Common myeloid progenitor, CD34-positive (primary cell): Measurements from ENCODE around the gene CEACAM16.

Source experiments
- CTCF ChIA-PET: fragments of 350-600 bp; sonication (Branson Sonifier 250); formaldehyde crosslinking; loops from one replicate; lab custom pipeline; 2021; ENCODE audit warnings: antibody characterized with exemption; lab: Charles Lee
- POLR2A ChIA-PET: fragments of 350-600 bp; sonication (Branson Sonifier 250); formaldehyde crosslinking; loops from one replicate; lab custom pipeline; 2021; ENCODE audit warnings: antibody characterized with exemption; lab: Charles Lee
- DNase-seq, 3 donors: peaks; one replicate each; pipeline versions ENCODE4 v3.0.0 to v3.0.0-alpha.2; 2013
- H3K27ac ChIP-seq, 2 experiments: 1 replicate in 1 of 2; 2 replicates in 1 of 2; pipeline ENCODE4 v1.7.0; 2013; ENCODE audit warnings: inconsistent platforms in 2 of 2, low read length in 2 of 2, mild to moderate bottlenecking in 2 of 2, low read depth in 1 of 2, moderate library complexity in 1 of 2; ENCODE audit not compliant: severe bottlenecking in 2 of 2, insufficient read depth in 1 of 2, poor library complexity in 1 of 2
- H3K27me3 ChIP-seq, 5 experiments: replicated peaks in 2 of 5; 1 replicate in 3 of 5; 2 replicates in 2 of 5; pipeline versions ENCODE4 v1.6.1 to v1.7.0; 2013; ENCODE audit warnings: low read length in 4 of 5, mild to moderate bottlenecking in 2 of 5, moderate library complexity in 2 of 5, inconsistent platforms in 1 of 5; ENCODE audit not compliant: insufficient read depth in 5 of 5, control insufficient read depth in 4 of 5
- H3K36me3 ChIP-seq, 4 experiments: 1 replicate in 2 of 4; 2 replicates in 2 of 4; pipeline versions ENCODE4 v1.6.1 to v1.7.0; 2013; ENCODE audit warnings: low read length in 3 of 4, control low read depth in 1 of 4, mild to moderate bottlenecking in 1 of 4; ENCODE audit not compliant: control insufficient read depth in 4 of 4, insufficient read depth in 4 of 4
- H3K4me1 ChIP-seq, 4 experiments: 1 replicate in 3 of 4; 2 replicates in 1 of 4; pipeline versions ENCODE4 v1.6.1 to v1.7.1; 2013; ENCODE audit warnings: low read length in 3 of 4, mild to moderate bottlenecking in 3 of 4, control low read depth in 1 of 4, inconsistent platforms in 1 of 4, moderate library complexity in 1 of 4; ENCODE audit not compliant: control insufficient read depth in 4 of 4, insufficient read depth in 4 of 4; ENCODE audit errors: control extremely low read depth in 1 of 4
- H3K4me3 ChIP-seq, 7 experiments: 1 replicate in 4 of 7; 2 replicates in 3 of 7; pipeline versions ENCODE4 v1.5.1 to v1.7.0; 2013; ENCODE audit warnings: mild to moderate bottlenecking in 7 of 7, low read length in 6 of 7, moderate library complexity in 6 of 7, inconsistent platforms in 2 of 7, low read depth in 2 of 7, control low read depth in 1 of 7; ENCODE audit not compliant: insufficient read depth in 4 of 7, control insufficient read depth in 1 of 7; ENCODE audit errors: extremely low read depth in 1 of 7
- H3K9me3 ChIP-seq, 5 experiments: 1 replicate in 4 of 5; 2 replicates in 1 of 5; pipeline versions ENCODE4 v1.6.1 to v1.7.1; 2013; ENCODE audit warnings: low read length in 4 of 5, mild to moderate bottlenecking in 2 of 5, inconsistent platforms in 1 of 5, low read depth in 1 of 5, moderate library complexity in 1 of 5; ENCODE audit not compliant: control insufficient read depth in 4 of 5, insufficient read depth in 2 of 5; ENCODE audit errors: control extremely low read depth in 1 of 5
- WGBS: methylation state at CpG from one replicate; pipeline ENCODE4 v1.1.5; 2013; ENCODE audit not compliant: insufficient coverage; 5-methylcytosine and 5-hydroxymethylcytosine counted together

The CEACAM16 gene

DNA sequence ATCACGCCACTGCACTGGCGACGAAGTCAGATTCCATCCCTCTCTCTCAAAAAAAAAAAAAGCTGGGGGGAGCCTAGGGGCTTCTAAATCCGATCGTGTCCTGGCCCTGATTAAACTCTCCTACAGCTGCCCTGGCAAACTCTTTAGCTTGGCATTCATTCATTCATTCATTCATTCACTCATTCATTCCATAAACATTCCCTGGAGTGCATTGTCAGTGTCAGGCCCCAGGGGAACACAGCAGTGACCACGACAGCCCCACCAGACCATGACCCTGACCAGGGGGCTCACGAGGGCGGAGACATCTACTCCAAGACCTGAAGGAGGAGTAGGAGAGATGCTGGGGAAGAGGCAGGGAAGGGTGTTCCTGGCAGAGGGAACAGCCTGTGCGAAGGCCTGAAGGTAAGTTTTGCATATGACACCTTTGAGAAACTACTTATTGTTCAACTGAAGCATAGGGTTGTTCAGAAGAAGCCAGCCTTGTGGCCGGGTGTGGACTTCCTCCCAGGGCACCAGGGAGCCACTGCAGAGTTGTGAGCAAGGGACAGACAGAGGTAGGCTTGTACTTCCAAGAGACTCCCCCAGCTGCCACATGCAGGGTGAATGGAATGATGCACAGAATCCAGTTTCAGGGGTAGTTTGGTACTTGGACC lies 24.5 kb downstream of the CEACAM16 start:
- peak in 2 of 3 donors; percentile 79 to 83 for DNase-seq
- WGBS = 44% methylated on average over 8 of the region's 10 CpGs
- CTCF ChIA-PET = interaction anchor here (0.7 to 15.1 kb wide), 35 partner anchors 10 to 230 kb away, joined by 3 to 306 read pairs (median 5); partner anchors contain the start of genes BCAM, BCL3 and NECTIN2
- H3K27me3 ChIP-seq = no peaks in the 10 kb centered on the region
- no peaks in the 10 kb centered on the region for H3K36me3 ChIP-seq
- POLR2A ChIA-PET = interaction anchor here (0.6 to 2.3 kb wide), 9 partner anchors 9 to 99 kb away, joined by 3 to 18 read pairs (median 4); no protein-coding TSS in a partner anchor
- peak overlapping the region in 1 of 7 experiments; percentile 2 for H3K4me3 ChIP-seq
- no peaks in the 10 kb centered on the region for H3K9me3 ChIP-seq
- no peak overlapping the region for H3K27ac ChIP-seq
- H3K4me1 ChIP-seq = peaks cover 10 to 81% (median 72%) of the 10 kb centered on the region in 4 experiments

DNA sequence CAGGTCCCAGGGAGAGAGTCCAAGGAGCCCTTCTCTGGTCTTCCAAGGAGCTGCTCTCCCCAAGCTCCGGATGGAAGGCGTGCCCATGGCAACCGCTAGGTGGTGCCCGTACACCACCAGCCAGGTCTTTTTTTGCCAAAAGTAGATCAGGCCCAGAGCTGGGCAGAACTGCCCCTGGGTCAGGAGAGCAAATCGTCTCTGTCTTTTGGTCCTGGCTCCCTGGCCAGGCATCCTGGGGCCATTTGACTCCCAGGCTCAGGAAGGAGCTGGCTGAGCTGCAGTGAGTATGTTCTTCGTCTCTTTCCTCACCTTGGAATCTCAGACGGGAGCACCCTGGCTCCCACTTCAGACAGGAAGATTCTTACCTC lies 25.0 kb downstream of the CEACAM16 start:
- 24% methylated on average over 7 of the region's 7 CpGs for WGBS
- POLR2A ChIA-PET = interaction anchor here (1.1 to 2.3 kb wide), 5 partner anchors 15 to 47 kb away, joined by 3 to 18 read pairs (median 4); no protein-coding TSS in a partner anchor
- Histone ChIP-seq H3K36me3 (no peaks in the 10 kb centered on the region), H3K27ac (no peak overlapping the region), H3K4me3 (peak overlapping the region in 1 of 7 experiments; percentile 2), H3K9me3 (no peaks in the 10 kb centered on the region), H3K27me3 (no peaks in the 10 kb centered on the region), H3K4me1 (peaks cover 10 to 76% (median 68%) of the 10 kb centered on the region in 4 experiments)
- CTCF ChIA-PET = interaction anchor here (0.7 to 15.1 kb wide), 31 partner anchors 10 to 230 kb away, joined by 3 to 306 read pairs (median 6); partner anchors contain the start of genes BCAM, BCL3 and NECTIN2
- DNase-seq = peak; percentile 78 to 85 (median 82)

DNA sequence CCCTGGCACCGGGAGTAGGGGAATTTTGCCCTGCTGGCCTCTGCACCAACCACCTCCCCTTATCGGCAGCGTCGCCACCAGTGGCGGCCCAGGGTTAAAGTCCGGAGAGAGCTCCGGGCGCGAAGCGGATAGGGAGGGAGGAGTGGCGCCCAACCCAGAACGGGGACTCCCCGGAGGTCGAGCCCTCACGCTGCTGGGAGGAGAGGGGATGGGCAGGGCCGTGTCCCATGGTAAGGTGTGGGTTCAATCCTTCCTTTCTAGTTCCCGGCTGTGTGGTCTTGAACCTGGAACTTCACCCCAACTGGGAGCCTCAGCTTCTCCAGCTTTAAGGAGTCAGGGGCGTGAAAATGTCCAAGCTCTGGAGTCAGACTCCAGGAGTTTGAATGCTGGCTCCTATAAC lies 26.3 kb downstream of the CEACAM16 start:
- 38% methylated on average over 16 of the region's 18 CpGs for WGBS
- Histone ChIP-seq H3K9me3 (no peaks in the 10 kb centered on the region), H3K4me3 (peak overlapping the region in 1 of 7 experiments; percentile 40), H3K27ac (no peak overlapping the region), H3K27me3 (no peaks in the 10 kb centered on the region), H3K36me3 (no peaks in the 10 kb centered on the region), H3K4me1 (peaks cover 10 to 71% (median 60%) of the 10 kb centered on the region in 4 experiments)
- CTCF ChIA-PET = interaction anchor here (1.1 to 15.1 kb wide), 12 partner anchors 9 to 159 kb away, joined by 3 to 306 read pairs (median 14); partner anchors contain the start of gene BCL3
- DNase-seq = peak in 1 of 3 donors; percentile 33
- POLR2A ChIA-PET = interaction anchor here (1.4 to 2.3 kb wide), 2 partner anchors 13 to 45 kb away, joined by 3 to 18 read pairs; no protein-coding TSS in a partner anchor

DNA sequence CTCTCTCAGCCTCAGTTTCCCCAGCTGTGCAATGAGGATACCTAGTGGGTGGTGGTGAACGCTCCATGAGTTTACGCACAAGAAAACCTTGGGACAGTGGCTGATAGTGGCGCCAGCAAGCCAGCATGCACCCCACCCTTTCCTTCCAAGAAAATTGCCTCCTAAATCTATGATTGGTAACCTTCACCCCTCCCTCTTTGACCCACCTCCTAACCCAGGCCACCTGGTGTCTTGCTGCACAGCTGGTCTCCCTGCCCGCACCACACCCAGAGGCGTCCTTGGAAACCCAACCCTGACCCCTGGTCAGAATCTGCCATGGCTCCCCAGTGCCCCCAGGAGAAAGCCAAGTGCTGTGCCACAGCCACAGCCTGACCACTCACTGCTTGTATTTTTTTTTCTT lies 26.7 kb downstream of the CEACAM16 start:
- no peaks in the 10 kb centered on the region for H3K9me3 ChIP-seq
- H3K4me3 ChIP-seq = peak overlapping the region in 1 of 7 experiments; percentile 40
- no peaks in the 10 kb centered on the region for H3K27me3 ChIP-seq
- POLR2A ChIA-PET = interaction anchor here (2.3 kb wide), 1 partner anchor 45 kb away, joined by 18 read pairs; no protein-coding TSS in a partner anchor
- no peaks in the 10 kb centered on the region for H3K36me3 ChIP-seq
- DNase-seq = no peak
- no peak overlapping the region for H3K27ac ChIP-seq
- CTCF ChIA-PET = interaction anchor here (1.3 to 15.1 kb wide), 6 partner anchors 13 to 44 kb away, joined by 6 to 306 read pairs (median 50); no protein-coding TSS in a partner anchor
- WGBS = 98% methylated on average over 5 of the region's 5 CpGs
- H3K4me1 ChIP-seq = peaks cover 8 to 67% (median 56%) of the 10 kb centered on the region in 4 experiments

DNA sequence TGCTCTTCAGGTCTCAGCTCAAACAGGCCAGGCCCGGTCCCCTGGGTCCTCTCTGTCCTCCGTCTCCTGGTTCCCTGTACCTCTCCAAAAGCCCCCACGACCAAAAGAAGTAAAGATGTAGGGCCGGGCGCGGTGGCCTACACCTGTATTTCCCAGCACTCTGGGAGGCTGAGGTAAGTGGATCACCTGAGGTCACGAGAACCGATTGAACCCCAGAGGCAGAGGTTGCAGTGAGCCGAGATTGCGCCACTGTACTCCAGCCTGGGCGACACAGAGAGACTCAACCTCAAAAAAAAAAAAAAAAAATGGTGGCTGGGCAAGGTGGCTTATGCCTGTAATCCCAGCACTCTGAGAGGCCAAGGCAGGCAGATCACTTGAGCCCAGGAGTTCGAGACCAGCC lies 27.5 kb downstream of the CEACAM16 start:
- H3K9me3 ChIP-seq = no peaks in the 10 kb centered on the region
- no peak overlapping the region for H3K4me3 ChIP-seq
- H3K4me1 ChIP-seq = peaks cover 5 to 59% (median 48%) of the 10 kb centered on the region in 4 experiments
- H3K36me3 ChIP-seq = no peaks in the 10 kb centered on the region
- POLR2A ChIA-PET = interaction anchor here (0.6 kb wide), 1 partner anchor 51 kb away, joined by 3 read pairs; no protein-coding TSS in a partner anchor
- no peak overlapping the region for H3K27ac ChIP-seq
- CTCF ChIA-PET = interaction anchor here (1.3 to 15.1 kb wide), 8 partner anchors 10 to 44 kb away, joined by 4 to 306 read pairs (median 34); no protein-coding TSS in a partner anchor
- 98% methylated on average over 7 of the region's 12 CpGs for WGBS
- no peak for DNase-seq
- H3K27me3 ChIP-seq = no peaks in the 10 kb centered on the region

DNA sequence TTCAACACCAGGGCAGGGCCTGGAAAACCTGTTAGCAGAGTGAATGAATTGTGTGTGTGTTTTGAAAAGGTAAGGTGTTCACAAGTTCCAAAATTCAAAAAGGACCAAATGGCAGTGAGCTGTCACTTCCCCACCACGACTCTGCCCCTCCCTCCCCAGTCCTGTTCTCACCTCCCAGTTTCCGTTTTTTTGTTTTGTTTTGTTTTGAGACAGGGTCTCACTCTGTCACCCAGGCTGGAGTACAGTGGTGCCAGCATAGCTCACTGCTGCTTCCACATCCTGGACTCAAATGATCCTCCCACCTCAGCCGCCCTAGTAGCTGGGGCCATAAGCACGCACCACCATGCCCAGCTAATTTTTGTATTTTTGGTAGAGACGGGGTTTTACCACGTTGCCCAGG lies 29.2 kb downstream of the CEACAM16 start:
- ChIA-PET CTCF (interaction anchor here (0.6 to 15.1 kb wide), 9 partner anchors 8 to 42 kb away, joined by 3 to 306 read pairs (median 4); no protein-coding TSS in a partner anchor), POLR2A (interaction anchor here (1.6 kb wide), 1 partner anchor 25 kb away, joined by 6 read pairs; no protein-coding TSS in a partner anchor)
- H3K4me3 ChIP-seq = no peak overlapping the region
- H3K36me3 ChIP-seq = no peaks in the 10 kb centered on the region
- WGBS = 81% methylated on average over 5 of the region's 6 CpGs
- H3K27me3 ChIP-seq = no peaks in the 10 kb centered on the region
- peaks cover 3 to 42% (median 32%) of the 10 kb centered on the region in 4 experiments for H3K4me1 ChIP-seq
- peak in 2 of 3 donors; percentile 40 to 45 for DNase-seq
- H3K9me3 ChIP-seq = no peaks in the 10 kb centered on the region
- H3K27ac ChIP-seq = no peak overlapping the region
